H9 (cell line): Measurements from ENCODE around the gene EDNRA. TPM values are rescaled to one million over a fixed set of nuclear protein-coding genes. Genes with fewer than 3 reads are reported as not detected.

Experiments used
- DNase-seq: peaks from one replicate; pipeline ENCODE4 v3.0.0-alpha.2; 2017
- H2AFZ ChIP-seq: one replicate; pipeline ENCODE4 v1.6.1; 2013; ENCODE audit warnings: mild to moderate bottlenecking, low read length, control low read depth, moderate library complexity
- H2AK5ac ChIP-seq: 2 replicates; pipeline ENCODE4 v1.6.1; 2013; ENCODE audit warnings: low read length, control low read depth, mixed read lengths; ENCODE audit not compliant: insufficient read length
- H2BK120ac ChIP-seq: one replicate; pipeline ENCODE4 v1.6.1; 2013; ENCODE audit warnings: low read depth, mild to moderate bottlenecking, low read length, control low read depth, inconsistent platforms; ENCODE audit not compliant: poor library complexity, severe bottlenecking
- H2BK12ac ChIP-seq: 2 replicates; pipeline ENCODE4 v1.6.1; 2013; ENCODE audit warnings: low read length, control low read depth, mixed read lengths, low read depth; ENCODE audit not compliant: insufficient read length
- H2BK15ac ChIP-seq: 2 replicates; pipeline ENCODE4 v1.6.1; 2013; ENCODE audit warnings: low read depth, low read length, control low read depth
- H2BK20ac ChIP-seq: one replicate; pipeline ENCODE4 v1.6.1; 2013; ENCODE audit warnings: low read depth, mild to moderate bottlenecking, low read length, control low read depth, inconsistent platforms; ENCODE audit not compliant: poor library complexity, severe bottlenecking
- H2BK5ac ChIP-seq: 2 replicates; pipeline ENCODE4 v1.6.1; 2013; ENCODE audit warnings: low read length, control low read depth, mixed read lengths; ENCODE audit not compliant: insufficient read length
- H3K14ac ChIP-seq: 2 replicates; pipeline ENCODE4 v1.6.1; 2013; ENCODE audit warnings: low read length, control low read depth; ENCODE audit not compliant: insufficient read depth
- H3K18ac ChIP-seq: 2 replicates; pipeline ENCODE4 v1.6.1; 2013; ENCODE audit warnings: low read depth, mild to moderate bottlenecking, mixed read lengths, low read length, control low read depth; ENCODE audit not compliant: insufficient read length
- H3K23ac ChIP-seq: 2 replicates; pipeline ENCODE4 v1.6.1; 2013; ENCODE audit warnings: low read length, control low read depth, mixed read lengths, low read depth; ENCODE audit not compliant: insufficient read length
- H3K23me2 ChIP-seq: 2 replicates; pipeline ENCODE4 v1.6.1; 2013; ENCODE audit warnings: low read depth, mild to moderate bottlenecking, mixed read lengths, low read length, control low read depth; ENCODE audit not compliant: insufficient read length, poor library complexity, severe bottlenecking
- H3K27ac ChIP-seq: 2 replicates; pipeline ENCODE4 v1.5.1; 2013; ENCODE audit warnings: low read length, control low read depth, mixed read lengths, low read depth; ENCODE audit not compliant: insufficient read length
- H3K27me3 ChIP-seq: 2 replicates; pipeline ENCODE4 v1.6.1; 2013; ENCODE audit warnings: low read length, control low read depth, inconsistent platforms; ENCODE audit not compliant: insufficient read depth
- H3K4ac ChIP-seq: 2 replicates; pipeline ENCODE4 v1.6.1; 2013; ENCODE audit warnings: low read depth, mild to moderate bottlenecking, control low read depth, inconsistent platforms, low read length, moderate library complexity
- H3K4me1 ChIP-seq: 2 replicates; pipeline ENCODE4 v1.6.1; 2013; ENCODE audit warnings: low read length, control low read depth, inconsistent platforms; ENCODE audit not compliant: insufficient read depth
- H3K4me2 ChIP-seq: 2 replicates; pipeline ENCODE4 v1.6.1; 2013; ENCODE audit warnings: low read length, control low read depth, mixed read lengths; ENCODE audit not compliant: insufficient read length, insufficient read depth
- H3K56ac ChIP-seq: 2 replicates; pipeline ENCODE4 v1.6.1; 2013; ENCODE audit warnings: low read depth, mild to moderate bottlenecking, mixed read lengths, low read length, control low read depth; ENCODE audit not compliant: insufficient read length
- H3K79me1 ChIP-seq: 2 replicates; pipeline ENCODE4 v1.6.1; 2013; ENCODE audit warnings: low read depth, mild to moderate bottlenecking, moderate library complexity, low read length, control low read depth, inconsistent platforms; ENCODE audit not compliant: insufficient read depth, poor library complexity, severe bottlenecking
- H3K79me2 ChIP-seq: 2 replicates; pipeline ENCODE4 v1.6.1; 2013; ENCODE audit warnings: low read length, control low read depth, inconsistent platforms; ENCODE audit not compliant: insufficient read depth
- H3K9ac ChIP-seq: 2 replicates; pipeline ENCODE4 v1.6.1; 2013; ENCODE audit warnings: low read length, control low read depth, mixed read lengths; ENCODE audit not compliant: insufficient read length; ENCODE audit errors: extremely low read depth
- H3K9me3 ChIP-seq: one replicate; pipeline ENCODE4 v1.6.1; 2013; ENCODE audit warnings: low read depth, low read length, inconsistent platforms; ENCODE audit not compliant: control insufficient read depth
- H3T11ph ChIP-seq: one replicate; pipeline ENCODE4 v1.6.1; 2013; ENCODE audit warnings: mild to moderate bottlenecking, low read length, control low read depth, inconsistent platforms
- H4K20me1 ChIP-seq: one replicate; pipeline ENCODE4 v1.6.1; 2013; ENCODE audit not compliant: control insufficient read depth, insufficient read length, insufficient read depth
- H4K5ac ChIP-seq: 2 replicates; pipeline ENCODE4 v1.6.1; 2013; ENCODE audit warnings: low read depth, mild to moderate bottlenecking, mixed read lengths, low read length, control low read depth; ENCODE audit not compliant: insufficient read length
- H4K8ac ChIP-seq: replicated peaks from 2 replicates; pipeline ENCODE4 v1.6.1; 2013; ENCODE audit warnings: low read length, control low read depth, mixed read lengths, low read depth; ENCODE audit not compliant: insufficient read length
- H4K91ac ChIP-seq: 2 replicates; pipeline ENCODE4 v1.6.1; 2013; ENCODE audit warnings: low read depth, mild to moderate bottlenecking, moderate library complexity, mixed read lengths, low read length, control low read depth; ENCODE audit not compliant: insufficient read length
- H3K27ac Mint-ChIP-seq, 3 experiments: 2 replicates in 2 of 3; 3 replicates in 1 of 3; pipeline ENCODE4 v1.8.0; 2020 to 2021; ENCODE audit warnings: mixed read lengths in 3 of 3, mild to moderate bottlenecking in 1 of 3, moderate library complexity in 1 of 3
- H3K27me3 Mint-ChIP-seq: 2 replicates; pipeline ENCODE4 v1.8.0; 2021; ENCODE audit warnings: low read depth, mild to moderate bottlenecking, moderate library complexity, mixed read lengths
- H3K36me3 Mint-ChIP-seq, 3 experiments: 2 replicates in 2 of 3; 3 replicates in 1 of 3; pipeline ENCODE4 v1.8.0; 2020 to 2021; ENCODE audit warnings: low read depth in 3 of 3, mixed read lengths in 3 of 3; ENCODE audit not compliant: insufficient read depth in 1 of 3
- H3K4me1 Mint-ChIP-seq, 2 experiments: 2 replicates each; pipeline ENCODE4 v1.8.0; 2020; ENCODE audit warnings: mixed read lengths in 2 of 2
- H3K4me3 Mint-ChIP-seq, 2 experiments: 2 replicates in 1 of 2; 3 replicates in 1 of 2; pipeline ENCODE4 v1.8.0; 2020 to 2021; ENCODE audit warnings: mild to moderate bottlenecking in 2 of 2, mixed read lengths in 2 of 2, moderate library complexity in 1 of 2
- H3K9me3 Mint-ChIP-seq, 2 experiments: 2 replicates in 1 of 2; 3 replicates in 1 of 2; pipeline ENCODE4 v1.8.0; 2020; ENCODE audit warnings: mild to moderate bottlenecking in 2 of 2, mixed read lengths in 2 of 2, moderate library complexity in 1 of 2
- WGBS: extraction: QIAGEN DNeasy Blood & Tissue Kit; methylation state at CpG from one replicate; pipeline ENCODE4 v1.1.7; 2013; ENCODE audit warnings: missing lambda C conversion rate, low lambda C conversion rate, mixed read lengths; ENCODE audit not compliant: insufficient read length; ENCODE audit errors: extremely low coverage; 5-methylcytosine and 5-hydroxymethylcytosine counted together
- total RNA-seq: library from RNA; stranded (reverse); gene quantifications from 2 replicates; pipeline ENCODE4 v1.2.1, GENCODE V29; 2021
- TF ChIP-seq, protein P1 (sequence below): fragments of 200-600 bp; sonication (generic); conservative IDR thresholded peaks from 3 replicates; pipeline ENCODE4 v1.8.0; 2021; ENCODE audit warnings: antibody characterized with exemption, mild to moderate bottlenecking

Gene EDNRA
- total RNA-seq, 1 experiment from 2014 or later = 1.6 TPM

DNA sequence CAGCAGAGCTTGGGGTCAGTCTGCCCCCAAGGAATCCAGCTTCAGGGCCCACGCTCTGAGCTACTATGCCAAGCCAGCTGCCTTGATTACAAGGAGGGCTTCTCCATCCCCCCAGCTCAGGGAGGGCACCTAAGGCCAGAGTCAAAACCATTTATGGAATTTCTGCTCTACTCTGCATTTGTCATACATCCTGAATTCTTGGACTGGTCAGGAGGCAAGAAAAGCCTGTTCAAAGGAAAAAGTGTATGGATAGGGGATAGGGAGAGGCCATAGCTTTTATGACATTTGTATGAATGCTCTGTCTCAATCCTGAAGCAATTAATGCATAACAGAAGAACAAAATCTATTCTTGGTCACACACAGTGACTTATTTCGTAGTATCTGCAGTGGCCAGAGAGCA lies 32.2 kb downstream of the EDNRA start:
- H3K9me3 ChIP-seq = no peaks in the 10 kb centered on the region
- no peak overlapping the region for H2BK120ac ChIP-seq
- no peak overlapping the region for H4K8ac ChIP-seq
- H4K91ac ChIP-seq = no peak overlapping the region
- Mint-ChIP-seq H3K27me3 (no peaks in the 10 kb centered on the region), H3K4me3 (no peak overlapping the region), H3K27ac (no peak overlapping the region), H3K36me3 (no peaks in the 10 kb centered on the region), H3K9me3 (no peaks in the 10 kb centered on the region), H3K4me1 (no peaks in the 10 kb centered on the region)
- WGBS = no CpG with 5 or more reads among the region's 2 CpGs
- no peak overlapping the region for H3K23ac ChIP-seq
- no peaks in the 10 kb centered on the region for H4K20me1 ChIP-seq
- no peak overlapping the region for H2BK5ac ChIP-seq
- H3K4me2 ChIP-seq = no peak overlapping the region
- no peaks in the 10 kb centered on the region for H3K23me2 ChIP-seq
- H3K4me1 ChIP-seq = no peaks in the 10 kb centered on the region
- H3K79me2 ChIP-seq = no peaks in the 10 kb centered on the region
- H3K56ac ChIP-seq = no peak overlapping the region
- DNase-seq = no peak
- no peak overlapping the region for H2BK12ac ChIP-seq
- H2BK20ac ChIP-seq = no peak overlapping the region
- no peak overlapping the region for H3T11ph ChIP-seq
- no peak overlapping the region for H3K4ac ChIP-seq
- H3K79me1 ChIP-seq = no peaks in the 10 kb centered on the region
- no peak overlapping the region for H2AK5ac ChIP-seq
- H2BK15ac ChIP-seq = no peak overlapping the region
- H2AFZ ChIP-seq = no peak overlapping the region
- no peak overlapping the region for H3K14ac ChIP-seq
- TF ChIP-seq, protein P1, sequence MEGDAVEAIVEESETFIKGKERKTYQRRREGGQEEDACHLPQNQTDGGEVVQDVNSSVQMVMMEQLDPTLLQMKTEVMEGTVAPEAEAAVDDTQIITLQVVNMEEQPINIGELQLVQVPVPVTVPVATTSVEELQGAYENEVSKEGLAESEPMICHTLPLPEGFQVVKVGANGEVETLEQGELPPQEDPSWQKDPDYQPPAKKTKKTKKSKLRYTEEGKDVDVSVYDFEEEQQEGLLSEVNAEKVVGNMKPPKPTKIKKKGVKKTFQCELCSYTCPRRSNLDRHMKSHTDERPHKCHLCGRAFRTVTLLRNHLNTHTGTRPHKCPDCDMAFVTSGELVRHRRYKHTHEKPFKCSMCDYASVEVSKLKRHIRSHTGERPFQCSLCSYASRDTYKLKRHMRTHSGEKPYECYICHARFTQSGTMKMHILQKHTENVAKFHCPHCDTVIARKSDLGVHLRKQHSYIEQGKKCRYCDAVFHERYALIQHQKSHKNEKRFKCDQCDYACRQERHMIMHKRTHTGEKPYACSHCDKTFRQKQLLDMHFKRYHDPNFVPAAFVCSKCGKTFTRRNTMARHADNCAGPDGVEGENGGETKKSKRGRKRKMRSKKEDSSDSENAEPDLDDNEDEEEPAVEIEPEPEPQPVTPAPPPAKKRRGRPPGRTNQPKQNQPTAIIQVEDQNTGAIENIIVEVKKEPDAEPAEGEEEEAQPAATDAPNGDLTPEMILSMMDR = no peak
- no peak overlapping the region for H3K18ac ChIP-seq
- no peak overlapping the region for H4K5ac ChIP-seq
- no peak overlapping the region for H3K27ac ChIP-seq
- no peaks in the 10 kb centered on the region for H3K27me3 ChIP-seq
- no peak overlapping the region for H3K9ac ChIP-seq
